HG02588 (cell line): ENCODE measurements around the gene PTPRK.

Experiments
- ATAC-seq: cut with Tn5 transposase; IDR thresholded peaks from one replicate; pipeline ENCODE4 v1.9.1; 2021; ENCODE audit warnings: mild to moderate bottlenecking, moderate library complexity; ENCODE audit not compliant: unreplicated experiment

Gene PTPRK

GRCh38 chr6:128520436-128521281 is at the start of gene PTPRK:
TSS of gene PTPRK (minus strand) at chr6:128520599. CDS start at chr6:128520358, 241 bp downstream.
- peak; percentile 91 for ATAC-seq

GRCh38 chr6:128567029-128567428 is 46.6 kb upstream of the PTPRK start:
- ATAC-seq: no peak

GRCh38 chr6:128560966-128561365 is 40.6 kb upstream of the PTPRK start:
- no peak for ATAC-seq

- no peak for ATAC-seq
Measured at GRCh38 chr6:128558924-128559323, 38.5 kb upstream of the PTPRK start.

- ATAC-seq: no peak
Measured at GRCh38 chr6:128558021-128558420, 37.6 kb upstream of the PTPRK start.

GRCh38 chr6:128557081-128557480 is 36.7 kb upstream of the PTPRK start:
- ATAC-seq: no peak

- no peak for ATAC-seq
Measured at GRCh38 chr6:128554302-128554701, 33.9 kb upstream of the PTPRK start.

- no peak for ATAC-seq
Measured at GRCh38 chr6:128541261-128541660, 20.9 kb upstream of the PTPRK start.

- ATAC-seq: no peak
Measured at GRCh38 chr6:128538763-128539162, 18.4 kb upstream of the PTPRK start.

- no peak for ATAC-seq
Measured at GRCh38 chr6:128532827-128533226, 12.4 kb upstream of the PTPRK start.

- no peak for ATAC-seq
Measured at GRCh38 chr6:128532136-128532535, 11.7 kb upstream of the PTPRK start.

GRCh38 chr6:128531696-128532095 is 11.3 kb upstream of the PTPRK start:
- no peak for ATAC-seq

GRCh38 chr6:128528241-128528640 is 7.8 kb upstream of the PTPRK start:
- no peak for ATAC-seq

- ATAC-seq: no peak
Measured at GRCh38 chr6:128527375-128527774, 7.0 kb upstream of the PTPRK start.

- no peak for ATAC-seq
Measured at GRCh38 chr6:128526152-128526914, 5.9 kb upstream of the PTPRK start.

- no peak for ATAC-seq
Measured at GRCh38 chr6:128525406-128525805, 5.0 kb upstream of the PTPRK start.

- no peak for ATAC-seq
Measured at GRCh38 chr6:128521282-128521632, 858 bp upstream of the PTPRK start.

- ATAC-seq: peak; percentile 23
Measured at GRCh38 chr6:128519931-128520435, 416 bp downstream of the PTPRK start.

- ATAC-seq: peak; percentile 19
Measured at GRCh38 chr6:128519132-128519930, 1.1 kb downstream of the PTPRK start.

- ATAC-seq: no peak
Measured at GRCh38 chr6:128518434-128519131, 1.8 kb downstream of the PTPRK start.

GRCh38 chr6:128517124-128517523 is 3.3 kb downstream of the PTPRK start:
- no peak for ATAC-seq
